HUES48 (cell line): ENCODE data around the gene NUCB1.
A peak's percentile ranks its signal among the peaks of the same experiment; 100 is the strongest.

Source experiments
- H3K27ac ChIP-seq: one replicate; pipeline ENCODE4 v1.7.0; 2013; ENCODE audit warnings: low read depth, low read length, inconsistent platforms
- H3K27me3 ChIP-seq: 2 replicates; pipeline ENCODE4 v1.6.1; 2013; ENCODE audit warnings: mild to moderate bottlenecking, low read length; ENCODE audit not compliant: control insufficient read depth, insufficient read depth
- H3K36me3 ChIP-seq: 2 replicates; pipeline ENCODE4 v1.6.1; 2013; ENCODE audit warnings: low read length; ENCODE audit not compliant: control insufficient read depth, insufficient read depth
- H3K4me1 ChIP-seq: 2 replicates; pipeline ENCODE4 v1.6.1; 2013; ENCODE audit warnings: mild to moderate bottlenecking, low read length; ENCODE audit not compliant: control insufficient read depth, insufficient read depth
- H3K4me3 ChIP-seq: 2 replicates; pipeline ENCODE4 v1.5.1; 2013; ENCODE audit warnings: mild to moderate bottlenecking, low read depth, low read length
- H3K9ac ChIP-seq: 2 replicates; pipeline ENCODE4 v1.6.1; 2013; ENCODE audit warnings: mild to moderate bottlenecking, low read depth, low read length, moderate library complexity
- H3K9me3 ChIP-seq: 2 replicates; pipeline ENCODE4 v1.6.1; 2013; ENCODE audit warnings: low read length; ENCODE audit not compliant: control insufficient read depth, insufficient read depth

The NUCB1 gene

DNA sequence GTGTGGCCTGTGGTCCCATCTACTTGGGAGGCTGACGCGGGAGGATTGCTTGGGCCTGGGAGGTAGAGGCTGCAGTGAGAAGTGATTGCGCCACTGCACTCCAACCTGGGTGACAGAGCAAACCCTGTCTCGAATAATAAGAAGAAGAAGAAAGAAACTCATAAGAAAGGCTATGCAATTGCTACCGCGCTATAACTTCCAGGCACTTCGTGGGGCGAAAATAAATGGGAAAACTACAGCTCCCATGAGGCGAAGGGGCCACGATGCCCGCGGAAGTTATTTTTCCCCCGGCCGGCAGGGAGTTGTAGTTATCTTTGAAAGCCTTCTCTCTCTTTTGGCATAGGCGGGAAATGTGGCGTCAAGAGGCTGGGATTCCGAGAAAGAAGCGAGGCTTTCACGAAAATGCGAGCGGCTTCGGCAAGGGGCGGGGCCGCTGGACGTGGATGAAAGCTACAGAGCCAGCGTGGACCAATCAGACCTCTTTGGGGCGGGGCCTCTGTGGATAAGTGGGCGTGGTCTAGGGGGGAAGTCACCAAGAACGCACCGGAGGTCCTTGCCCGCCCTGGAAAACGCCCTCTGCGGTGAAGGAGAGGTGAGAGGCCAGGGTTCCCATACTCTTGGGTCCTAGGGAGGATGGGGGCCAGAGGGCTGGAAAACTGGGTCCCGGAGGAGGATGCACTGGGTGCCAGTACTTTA is at the start of gene NUCB1:
TSS of gene NUCB1 (plus strand) at position 532 of the 696 bp plus-strand sequence. CDS start 485 bp downstream, outside the sequence.
- H3K9ac ChIP-seq = peak within 1 kb of the TSS; percentile 67
- peak within 1 kb of the TSS; percentile 83 for H3K4me3 ChIP-seq
- H3K36me3 ChIP-seq = peaks cover 16% of the 10 kb centered on the region
- peak within 1 kb of the TSS; percentile 90 for H3K27ac ChIP-seq
- H3K27me3 ChIP-seq = no peaks in the 10 kb centered on the region
- peaks cover 3% of the 10 kb centered on the region; the same call in 1 of the 2 replicates for H3K4me1 ChIP-seq
- no peaks in the 10 kb centered on the region for H3K9me3 ChIP-seq

DNA sequence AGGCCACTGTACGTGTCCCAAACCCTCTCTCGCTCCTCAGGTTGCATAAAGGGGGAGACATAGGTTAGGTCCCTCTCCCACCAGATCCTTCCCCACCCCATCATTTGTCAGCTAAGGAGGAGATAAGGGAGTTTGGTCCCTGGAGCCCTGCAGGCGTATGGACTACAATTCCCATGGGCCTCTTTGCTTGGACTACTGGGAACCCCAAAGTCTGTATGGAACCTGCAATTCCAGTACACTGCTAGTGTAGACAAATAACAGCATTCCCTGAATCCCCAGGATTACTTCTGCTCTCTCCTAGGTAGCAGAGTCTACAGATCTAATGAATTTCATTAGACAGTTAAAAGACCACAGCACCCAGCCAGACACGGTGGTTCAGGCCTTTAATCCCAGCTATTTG is 47.8 kb upstream of the NUCB1 start:
- Histone ChIP-seq H3K4me1 (no peaks in the 10 kb centered on the region), H3K9me3 (no peaks in the 10 kb centered on the region), H3K27ac (no peak overlapping the region), H3K9ac (no peak overlapping the region), H3K4me3 (no peak overlapping the region), H3K36me3 (peaks cover 3% of the 10 kb centered on the region; the same call in 1 of the 2 replicates), H3K27me3 (no peaks in the 10 kb centered on the region)

DNA sequence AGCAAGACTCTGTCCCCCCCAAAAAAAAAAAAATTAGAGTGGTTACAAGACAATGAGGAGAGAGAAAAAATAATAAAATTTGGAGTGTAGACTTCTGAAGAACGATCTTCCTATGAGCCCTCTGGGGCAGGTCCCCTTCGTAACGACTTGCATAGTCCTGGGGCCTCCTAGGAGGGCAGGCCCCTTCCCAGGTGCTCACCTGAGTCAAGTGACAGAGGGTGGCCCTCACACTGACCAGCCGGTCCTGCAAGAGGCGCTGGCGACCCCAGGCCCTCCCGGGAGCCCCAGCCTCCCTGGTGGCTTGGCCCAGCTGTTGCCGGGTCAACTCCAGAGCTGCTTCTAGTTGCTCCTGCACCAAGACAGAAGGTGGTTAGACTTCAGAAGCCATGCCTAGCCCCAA is 46.6 kb upstream of the NUCB1 start:
- Histone ChIP-seq H3K36me3 (peaks cover 3% of the 10 kb centered on the region; the same call in 1 of the 2 replicates), H3K27me3 (no peaks in the 10 kb centered on the region), H3K4me1 (no peaks in the 10 kb centered on the region), H3K27ac (no peak overlapping the region), H3K9me3 (no peaks in the 10 kb centered on the region), H3K4me3 (no peak overlapping the region), H3K9ac (no peak overlapping the region)

DNA sequence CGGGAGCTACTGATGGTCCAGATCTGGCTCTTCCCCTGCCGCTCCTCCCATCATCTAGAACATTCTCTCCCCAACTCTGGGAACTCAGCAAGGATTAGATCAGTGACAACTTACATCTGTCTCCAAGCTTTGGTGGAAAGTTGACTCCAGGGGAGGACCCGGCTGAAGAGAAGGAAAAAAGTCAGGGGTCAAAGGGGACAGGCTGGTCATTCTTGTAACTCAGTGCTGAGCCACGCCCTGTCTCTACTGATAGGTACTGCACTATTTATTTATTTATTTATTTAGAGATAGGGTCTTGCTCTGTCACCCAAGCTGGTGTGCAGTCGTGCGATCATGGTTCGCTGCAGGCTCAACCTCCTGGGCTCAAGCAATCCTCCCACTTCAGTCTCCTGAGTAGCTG is 46.0 kb upstream of the NUCB1 start:
- Histone ChIP-seq H3K27ac (no peak overlapping the region), H3K27me3 (no peaks in the 10 kb centered on the region), H3K4me1 (no peaks in the 10 kb centered on the region), H3K4me3 (no peak overlapping the region), H3K9ac (no peak overlapping the region), H3K36me3 (peaks cover 3% of the 10 kb centered on the region; the same call in 1 of the 2 replicates), H3K9me3 (no peaks in the 10 kb centered on the region)

DNA sequence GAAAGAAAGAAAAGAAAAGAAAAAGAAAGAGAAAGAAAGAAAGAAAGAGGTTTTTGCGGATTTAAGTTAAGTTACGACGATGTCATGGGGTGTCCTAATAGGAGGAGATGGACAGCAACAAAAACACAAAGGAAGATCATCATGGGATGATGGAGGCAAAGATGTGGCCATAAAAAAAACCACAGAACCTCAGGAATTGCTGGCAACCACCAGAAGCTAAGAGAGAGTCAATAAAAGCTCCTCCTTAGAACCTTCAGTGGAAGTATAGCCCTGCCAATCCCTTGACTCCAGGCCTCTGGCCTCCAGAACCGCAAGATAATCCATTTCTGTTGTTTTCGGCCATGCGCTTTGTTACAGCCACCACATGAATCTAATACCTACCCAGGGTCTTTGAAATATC is 43.2 kb upstream of the NUCB1 start:
- Histone ChIP-seq H3K4me3 (no peak overlapping the region), H3K36me3 (peaks cover 3% of the 10 kb centered on the region; the same call in 1 of the 2 replicates), H3K27ac (no peak overlapping the region), H3K9ac (no peak overlapping the region), H3K4me1 (no peaks in the 10 kb centered on the region), H3K27me3 (no peaks in the 10 kb centered on the region), H3K9me3 (no peaks in the 10 kb centered on the region)

DNA sequence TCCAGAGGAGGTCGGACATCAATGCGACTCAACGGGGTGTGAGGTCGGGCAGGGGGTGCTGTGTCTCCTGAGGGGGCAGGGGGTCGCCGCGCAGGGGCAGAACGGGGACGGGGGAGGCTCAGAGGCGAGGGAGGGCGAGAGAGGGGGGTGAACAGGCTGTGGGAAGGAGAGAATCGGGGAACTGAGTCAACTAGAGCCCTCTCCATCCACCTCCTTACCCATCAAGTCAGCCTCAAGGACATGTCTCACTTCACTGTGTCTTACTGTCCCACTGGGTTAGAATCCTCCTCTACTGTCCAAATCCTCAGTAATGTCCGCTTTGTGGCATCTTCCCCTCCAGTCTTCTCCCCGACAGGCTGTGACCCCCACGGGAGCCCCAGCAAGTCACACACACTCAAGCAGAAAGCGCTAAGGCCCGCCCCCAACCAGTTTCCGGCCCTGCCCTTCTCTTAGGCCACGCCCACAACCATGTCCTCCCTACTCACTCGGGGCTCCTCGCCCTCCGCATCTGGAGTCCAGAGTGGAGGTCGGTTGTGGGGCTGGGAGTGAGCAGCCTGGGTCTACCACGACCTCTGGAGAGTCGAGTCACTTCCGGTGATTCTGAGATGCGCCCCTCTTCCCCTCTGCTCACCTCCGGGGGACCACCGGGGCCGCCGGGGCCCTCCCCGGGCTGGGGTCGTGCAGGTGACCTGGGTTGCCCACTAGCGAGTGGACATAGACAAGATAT is 41.0 kb upstream of the NUCB1 start:
- no peak overlapping the region for H3K9ac ChIP-seq
- H3K27me3 ChIP-seq = no peaks in the 10 kb centered on the region
- no peak overlapping the region for H3K4me3 ChIP-seq
- no peaks in the 10 kb centered on the region for H3K9me3 ChIP-seq
- H3K36me3 ChIP-seq = no peaks in the 10 kb centered on the region
- no peaks in the 10 kb centered on the region for H3K4me1 ChIP-seq
- H3K27ac ChIP-seq = no peak overlapping the region

DNA sequence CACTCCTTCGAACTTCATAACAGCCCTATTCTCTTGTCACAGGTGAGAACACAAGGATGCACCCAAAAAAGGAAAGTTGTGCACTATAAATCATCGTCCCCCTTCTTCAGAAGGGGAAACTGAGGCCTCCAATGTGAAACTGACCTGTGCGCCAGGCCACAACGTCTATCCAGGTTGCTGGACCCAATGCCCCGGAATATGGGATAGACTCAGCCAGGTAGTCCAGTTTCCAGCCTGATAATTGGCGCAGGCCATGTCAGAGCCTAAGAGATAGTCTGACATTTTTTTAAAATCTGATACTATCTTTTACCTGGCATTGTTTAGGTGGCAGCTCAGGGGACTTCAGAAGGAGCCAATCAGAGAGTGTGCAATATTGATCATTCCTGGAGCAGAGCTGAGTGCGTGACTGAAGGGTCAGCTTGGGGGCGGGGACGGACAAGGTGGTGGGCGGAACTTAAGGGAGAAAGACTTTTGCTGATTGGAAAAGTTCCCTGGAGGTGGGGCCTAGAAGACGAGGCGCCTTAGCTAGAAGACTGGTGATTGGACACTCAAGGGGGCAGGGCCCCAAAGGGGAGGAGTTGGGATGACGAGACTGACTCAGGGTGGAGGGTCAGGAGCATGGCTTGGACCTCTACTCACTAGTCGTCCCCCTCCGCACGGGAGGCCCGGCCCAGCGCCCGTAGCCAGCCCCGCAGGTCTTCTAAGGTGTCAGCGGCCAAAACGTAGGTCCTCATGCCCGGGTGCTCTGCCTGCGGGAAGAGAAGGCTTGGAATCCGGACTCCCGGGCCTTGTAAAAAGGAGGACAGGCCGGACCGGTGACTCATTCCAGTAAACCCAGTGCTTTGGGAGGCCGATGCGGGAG is 40.2 kb upstream of the NUCB1 start:
- no peak overlapping the region for H3K9ac ChIP-seq

DNA sequence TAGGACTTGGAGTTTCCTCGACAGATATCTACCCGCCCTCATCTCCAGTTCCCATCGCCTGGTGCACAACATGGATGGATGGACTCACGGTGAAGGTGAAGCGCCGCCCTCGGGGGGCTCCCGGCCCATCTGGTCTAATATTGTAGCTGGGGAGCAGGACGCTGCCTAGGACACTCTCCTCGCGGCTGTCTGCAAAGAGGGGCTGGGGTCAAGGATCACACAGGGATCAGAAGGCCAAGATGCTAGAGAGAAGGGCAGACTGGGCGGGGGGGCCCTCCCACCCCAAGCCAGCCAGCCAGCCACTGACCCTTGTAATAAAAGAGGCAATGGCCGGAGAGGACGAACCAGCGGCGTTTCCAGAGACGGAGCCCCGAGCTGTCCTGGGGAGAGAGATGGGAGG is 38.8 kb upstream of the NUCB1 start:
- Histone ChIP-seq H3K9ac (no peak overlapping the region), H3K9me3 (no peaks in the 10 kb centered on the region), H3K27ac (no peak overlapping the region), H3K4me3 (no peak overlapping the region), H3K4me1 (no peaks in the 10 kb centered on the region), H3K36me3 (no peaks in the 10 kb centered on the region), H3K27me3 (no peaks in the 10 kb centered on the region)

More for the DNA sequence above, 40.2 kb upstream of the NUCB1 start:
- H3K27me3 ChIP-seq = no peaks in the 10 kb centered on the region
- H3K27ac ChIP-seq = no peak overlapping the region
- H3K4me1 ChIP-seq = no peaks in the 10 kb centered on the region
- no peaks in the 10 kb centered on the region for H3K36me3 ChIP-seq
- no peaks in the 10 kb centered on the region for H3K9me3 ChIP-seq
- no peak overlapping the region for H3K4me3 ChIP-seq

DNA sequence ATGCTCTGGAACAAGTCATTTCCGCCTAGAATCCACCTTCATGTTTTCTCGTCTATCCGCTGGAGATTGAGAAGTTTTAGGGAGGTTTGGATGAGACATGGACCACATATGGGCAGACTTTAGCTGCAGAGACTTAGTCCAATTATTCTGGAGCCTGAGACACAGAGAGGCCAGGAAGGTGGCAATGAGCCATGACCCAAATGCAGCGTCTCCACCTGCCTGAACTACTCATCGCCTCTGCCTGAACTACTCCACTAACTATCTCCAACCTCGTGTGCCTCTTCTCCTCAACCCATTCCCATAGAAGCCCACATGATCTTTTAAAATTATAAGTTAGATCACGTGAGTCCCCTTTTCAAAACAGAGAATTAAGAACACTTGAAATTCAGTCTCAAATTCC is 37.3 kb upstream of the NUCB1 start:
- Histone ChIP-seq H3K4me1 (peaks cover under 1% of the 10 kb centered on the region; the same call in 1 of the 2 replicates), H3K9ac (no peak overlapping the region), H3K9me3 (no peaks in the 10 kb centered on the region), H3K27ac (no peak overlapping the region), H3K27me3 (no peaks in the 10 kb centered on the region), H3K36me3 (no peaks in the 10 kb centered on the region), H3K4me3 (no peak overlapping the region)

DNA sequence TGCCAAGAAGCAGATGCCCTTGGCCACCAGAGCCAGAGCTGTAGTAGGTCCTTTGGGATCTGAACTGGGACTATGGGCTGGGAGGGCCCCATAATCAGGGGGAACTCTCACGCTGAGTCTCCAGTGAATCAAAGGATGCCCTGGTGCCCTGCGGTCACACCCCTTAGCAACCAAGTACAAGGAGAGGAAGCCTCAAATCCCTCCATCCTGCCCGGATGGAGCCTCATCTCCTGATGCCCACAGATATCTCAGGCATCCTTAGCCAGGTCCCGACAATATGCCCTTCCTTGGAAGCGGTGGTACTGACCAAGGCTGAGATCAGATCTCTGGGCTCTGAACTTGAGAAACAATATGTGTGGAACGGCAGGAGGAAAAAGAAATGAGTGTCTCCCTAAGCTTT is 33.4 kb upstream of the NUCB1 start:
- peaks cover 12% of the 10 kb centered on the region for H3K4me1 ChIP-seq
- no peak overlapping the region for H3K27ac ChIP-seq
- no peaks in the 10 kb centered on the region for H3K9me3 ChIP-seq
- no peaks in the 10 kb centered on the region for H3K27me3 ChIP-seq
- H3K36me3 ChIP-seq = no peaks in the 10 kb centered on the region
- H3K4me3 ChIP-seq = no peak overlapping the region
- H3K9ac ChIP-seq = no peak overlapping the region
